NCI-H748 (cell line): ENCODE results near the gene C20orf202.

ENCODE experiments used
- DNase-seq: peaks from one replicate; lab custom pipeline; 2025; ENCODE audit not compliant: unreplicated experiment; lab: John Stamatoyannopoulos, UW

The C20orf202 gene

GRCh38 chr20:1184260-1184637 lies 19.0 kb upstream of the C20orf202 start:
- DNase-seq = no peak

- peak; percentile 67 for DNase-seq
These were observed 18.5 kb upstream of the C20orf202 start, which contains the start of gene TMEM74B for GRCh38 chr20:1184638-1185315. TMEM74B (minus strand) TSS chr20:1184981; CDS start chr20:1183801, 1,180 bp downstream.

- peak; percentile 77 for DNase-seq
These were observed 17.9 kb upstream of the C20orf202 start for GRCh38 chr20:1185316-1185741.

- DNase-seq = peak; percentile 79
These were observed 17.4 kb upstream of the C20orf202 start for GRCh38 chr20:1185790-1186334.

- no peak for DNase-seq
These were observed 16.8 kb upstream of the C20orf202 start for GRCh38 chr20:1186367-1186991.

GRCh38 chr20:1187605-1188171 lies 15.6 kb upstream of the C20orf202 start:
- DNase-seq = no peak

- DNase-seq = no peak
These were observed 14.9 kb upstream of the C20orf202 start for GRCh38 chr20:1188347-1188746.

- DNase-seq = no peak
These were observed 13.4 kb upstream of the C20orf202 start for GRCh38 chr20:1189827-1190226.

- no peak for DNase-seq
These were observed 12.4 kb upstream of the C20orf202 start for GRCh38 chr20:1190847-1191246.

- no peak for DNase-seq
These were observed 12.0 kb upstream of the C20orf202 start for GRCh38 chr20:1191299-1191698.

GRCh38 chr20:1195226-1195625 lies 8.0 kb upstream of the C20orf202 start:
- no peak for DNase-seq

GRCh38 chr20:1196634-1197033 lies 6.6 kb upstream of the C20orf202 start:
- no peak for DNase-seq

GRCh38 chr20:1197801-1198200 lies 5.5 kb upstream of the C20orf202 start:
- no peak for DNase-seq

- DNase-seq = no peak
These were observed 4.5 kb upstream of the C20orf202 start for GRCh38 chr20:1198751-1199150.

- DNase-seq = no peak
These were observed 3.9 kb upstream of the C20orf202 start for GRCh38 chr20:1199212-1199873.

GRCh38 chr20:1199964-1200363 lies 3.3 kb upstream of the C20orf202 start:
- DNase-seq = no peak

GRCh38 chr20:1203630-1204029 lies 376 bp downstream of the C20orf202 start:
- no peak for DNase-seq

- DNase-seq = no peak
These were observed 859 bp downstream of the C20orf202 start for GRCh38 chr20:1204113-1204512.

GRCh38 chr20:1204576-1204975 lies 1.3 kb downstream of the C20orf202 start:
- no peak for DNase-seq

GRCh38 chr20:1205802-1206201 lies 2.5 kb downstream of the C20orf202 start:
- DNase-seq = no peak

- DNase-seq = no peak
These were observed 3.3 kb downstream of the C20orf202 start for GRCh38 chr20:1206366-1207148.
